B cell (primary cell): ENCODE results near the gene PLA2G6. TPM values are rescaled to one million over a fixed set of nuclear protein-coding genes. Genes with fewer than 3 reads are reported as not detected.

Source experiments
- ATAC-seq: fragments of 200-7000 bp; cut with Tn5 transposase; one replicate; pipeline ENCODE4 v1.10.0; 2021; ENCODE audit warnings: low read depth, mild to moderate bottlenecking, moderate number of reproducible peaks, moderate library complexity
- CTCF ChIA-PET: fragments of 350-600 bp; sonication (Branson Sonifier 250); formaldehyde crosslinking; loops from one replicate; lab custom pipeline; 2021; ENCODE audit warnings: antibody characterized with exemption, inconsistent platforms; lab: Charles Lee
- POLR2A ChIA-PET: fragments of 350-600 bp; sonication (Branson Sonifier 250); formaldehyde crosslinking; loops from one replicate; lab custom pipeline; 2021; ENCODE audit warnings: antibody characterized with exemption; lab: Charles Lee
- DNase-seq: peaks from one replicate; pipeline ENCODE4 v3.0.0; 2013
- H2AFZ ChIP-seq: 2 replicates; pipeline ENCODE4 v1.6.1; 2012; ENCODE audit warnings: mild to moderate bottlenecking, low read depth, low read length; ENCODE audit not compliant: insufficient read depth, poor library complexity, severe bottlenecking
- H3K27ac ChIP-seq, 2 donors: 1 replicate in 1 of 2; 2 replicates in 1 of 2; pipeline ENCODE4 v1.5.1; 2012 to 2013; ENCODE audit warnings: low read length in 2 of 2, mild to moderate bottlenecking in 2 of 2, moderate library complexity in 1 of 2
- H3K27me3 ChIP-seq, 4 experiments: fragments of 200-600 bp in 1 of 4; sonication (generic) in 1 of 4; replicated peaks in 1 of 4; 1 replicate in 2 of 4; 2 replicates in 2 of 4; pipeline versions ENCODE4 v1.6.1 to v1.7.0; 2013 to 2016; ENCODE audit warnings: low read length in 3 of 4, mild to moderate bottlenecking in 2 of 4, mixed read lengths in 1 of 4, moderate library complexity in 1 of 4; ENCODE audit not compliant: insufficient read depth in 4 of 4, control insufficient read depth in 3 of 4; ENCODE audit errors: control extremely low read depth in 1 of 4
- H3K36me3 ChIP-seq, 2 experiments: replicated peaks in 1 of 2; 1 replicate in 1 of 2; 2 replicates in 1 of 2; pipeline versions ENCODE4 v1.6.1 to v1.7.1; 2013; ENCODE audit warnings: low read length in 1 of 2; ENCODE audit not compliant: insufficient read depth in 2 of 2, control insufficient read depth in 1 of 2; ENCODE audit errors: control extremely low read depth in 1 of 2, extremely low read depth in 1 of 2
- H3K4me1 ChIP-seq, 2 donors: fragments of 200-600 bp in 1 of 2; sonication (generic) in 1 of 2; 1 replicate in 1 of 2; 2 replicates in 1 of 2; pipeline versions ENCODE4 v1.5.1 to v1.6.1; 2013 to 2017; ENCODE audit warnings: low read length in 2 of 2; ENCODE audit not compliant: control insufficient read depth in 2 of 2, insufficient read depth in 2 of 2
- H3K4me2 ChIP-seq: replicated peaks from 2 replicates; pipeline ENCODE3; 2012; ENCODE audit warnings: mild to moderate bottlenecking, low read depth, low read length; ENCODE audit not compliant: poor library complexity, severe bottlenecking
- H3K4me3 ChIP-seq, 5 experiments: fragments of 200-600 bp in 1 of 5; sonication (generic) in 1 of 5; 1 replicate in 3 of 5; 2 replicates in 2 of 5; pipeline versions ENCODE4 v1.5.1 to v1.7.0; 2011 to 2016; ENCODE audit warnings: low read length in 4 of 5, mild to moderate bottlenecking in 4 of 5, low read depth in 2 of 5, control low read depth in 1 of 5, moderate library complexity in 1 of 5; ENCODE audit not compliant: insufficient read depth in 1 of 5; ENCODE audit errors: control extremely low read depth in 1 of 5, extremely low read depth in 1 of 5
- H3K79me2 ChIP-seq: fragments of 200-600 bp; sonication (generic); one replicate; pipeline ENCODE4 v1.6.0; 2016; ENCODE audit warnings: low read length; ENCODE audit not compliant: control insufficient read depth, insufficient read depth
- H3K9ac ChIP-seq: fragments of 200-600 bp; sonication (generic); 2 replicates; pipeline ENCODE4 v1.6.1; 2017; ENCODE audit warnings: mild to moderate bottlenecking, low read length, moderate library complexity
- H3K9me3 ChIP-seq, 3 donors: one replicate each; pipeline versions ENCODE4 v1.6.1 to v1.7.1; 2013; ENCODE audit warnings: low read length in 2 of 3; ENCODE audit not compliant: control insufficient read depth in 2 of 3, insufficient read depth in 1 of 3; ENCODE audit errors: control extremely low read depth in 1 of 3
- H4K20me1 ChIP-seq: 2 replicates; pipeline ENCODE4 v1.6.0; 2012; ENCODE audit warnings: mild to moderate bottlenecking, low read length; ENCODE audit not compliant: insufficient read depth, control insufficient read depth, poor library complexity, severe bottlenecking
- H3K27ac Mint-ChIP-seq: one replicate; pipeline ENCODE4 v1.8.0; 2021; ENCODE audit warnings: mixed read lengths
- H3K27me3 Mint-ChIP-seq: one replicate; pipeline ENCODE4 v1.8.0; 2021; ENCODE audit warnings: mixed read lengths
- H3K4me1 Mint-ChIP-seq: one replicate; pipeline ENCODE4 v1.8.0; 2021; ENCODE audit warnings: mixed read lengths
- H3K4me3 Mint-ChIP-seq: one replicate; pipeline ENCODE4 v1.8.0; 2021; ENCODE audit warnings: mixed read lengths
- H3K9me3 Mint-ChIP-seq: one replicate; pipeline ENCODE4 v1.8.0; 2022; ENCODE audit warnings: mixed read lengths; ENCODE audit not compliant: insufficient read depth
- CTCF ChIP-seq: fragments of 200-600 bp; IDR thresholded peaks from one replicate; pipeline ENCODE4 v1.8.0; 2022; ENCODE audit warnings: antibody characterized with exemption, mild to moderate bottlenecking
- EZH2 ChIP-seq: IDR thresholded peaks from 2 replicates; pipeline ENCODE4 v1.6.1; 2012; ENCODE audit warnings: borderline replicate concordance, low read depth, mild to moderate bottlenecking, moderate library complexity, low read length; ENCODE audit not compliant: insufficient read depth, poor library complexity, severe bottlenecking
- WGBS: methylation state at CpG from one replicate; pipeline ENCODE4 v1.1.5; 2013; ENCODE audit warnings: missing lambda C conversion rate; ENCODE audit not compliant: insufficient coverage; 5-methylcytosine and 5-hydroxymethylcytosine counted together
- intact Hi-C: fragments of 100-400 bp; cut with micrococcal nuclease; formaldehyde crosslinking; loops from one replicate; pipeline ENCODE4 v1.10.0; 2022
- polyA plus RNA-seq: library from polyadenylated mRNA; depleted of rRNA; stranded (reverse); fragments of >200 nt; gene quantifications from 2 replicates; pipeline ENCODE4 v1.2.3, GENCODE V29; 2012
- total RNA-seq, 2 donors: library from RNA; stranded (reverse); fragments of 120-200 nt in 1 of 2; gene quantifications; 1 replicate in 1 of 2; 2 replicates in 1 of 2; pipeline versions ENCODE4 v1.2.3 to v1.2.4, GENCODE V29; 2013 to 2022

Gene PLA2G6
- total and polyA plus RNA-seq, 2 donors (not counting 1 experiment from before 2014, with no cell fraction given), result 125 to 148 TPM

- 71% methylated on average over 12 of the region's 15 CpGs for WGBS
- intact Hi-C loops, result no loop called here
- Mint-ChIP-seq H3K27me3 (no peaks in the 10 kb centered on the region), H3K4me3 (no peak overlapping the region), H3K4me1 (no peaks in the 10 kb centered on the region), H3K9me3 (no peaks in the 10 kb centered on the region), H3K27ac (no peak overlapping the region)
- ChIA-PET POLR2A (interaction anchor here (0.6 kb wide), 2 partner anchors 115 to 117 kb away, joined by 3 read pairs; no protein-coding TSS in a partner anchor), CTCF (interaction anchor here (1.5 to 4.6 kb wide), 3 partner anchors 31 to 178 kb away, joined by 4 to 30 read pairs (median 25); no protein-coding TSS in a partner anchor)
- ATAC-seq (no peak), DNase-seq (peak; percentile 48)
- Histone ChIP-seq H3K27me3 (no peaks in the 10 kb centered on the region), H3K9ac (no peak overlapping the region), H3K4me1 (no peaks in the 10 kb centered on the region), H4K20me1 (no peaks in the 10 kb centered on the region), H2AFZ (no peak overlapping the region), H3K9me3 (no peaks in the 10 kb centered on the region), H3K4me2 (no peak overlapping the region), H3K4me3 (no peak overlapping the region), H3K79me2 (no peaks in the 10 kb centered on the region), H3K27ac (no peak overlapping the region), H3K36me3 (no peaks in the 10 kb centered on the region)
- no peak for TF ChIP-seq EZH2
- peak; percentile 35 for TF ChIP-seq CTCF
Measured at GRCh38 chr22:38230108-38230825, 48.6 kb upstream of the PLA2G6 start.
